IPS DF 4.7 (cell line): ENCODE measurements around the gene GALNTL6.

ENCODE experiments used
- DNase-seq: peaks from one replicate; pipeline ENCODE4 v3.0.0-alpha.2; 2013; ENCODE audit warnings: low spot score; ENCODE audit errors: extremely low read depth

Gene GALNTL6

DNA sequence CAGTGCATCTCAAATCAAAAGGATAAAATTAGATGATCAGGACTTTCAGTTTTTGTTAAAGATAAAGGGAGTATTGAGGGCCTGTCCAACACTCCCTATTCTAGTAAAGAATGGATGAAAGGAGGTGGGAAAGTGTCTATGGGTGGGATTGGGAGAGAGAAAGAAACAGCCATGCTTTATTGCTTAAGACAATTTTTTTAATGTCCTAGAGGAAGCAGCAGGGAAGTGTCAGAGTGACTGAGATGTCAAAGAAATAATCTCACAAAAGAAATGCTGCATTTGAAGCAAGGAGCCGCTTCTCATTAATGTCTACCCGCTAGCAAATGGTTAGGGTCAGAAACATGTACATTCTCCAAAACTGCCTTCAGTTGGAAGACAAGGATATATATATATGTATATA lies 1238.0 kb downstream of the GALNTL6 start:
- no peak for DNase-seq

DNA sequence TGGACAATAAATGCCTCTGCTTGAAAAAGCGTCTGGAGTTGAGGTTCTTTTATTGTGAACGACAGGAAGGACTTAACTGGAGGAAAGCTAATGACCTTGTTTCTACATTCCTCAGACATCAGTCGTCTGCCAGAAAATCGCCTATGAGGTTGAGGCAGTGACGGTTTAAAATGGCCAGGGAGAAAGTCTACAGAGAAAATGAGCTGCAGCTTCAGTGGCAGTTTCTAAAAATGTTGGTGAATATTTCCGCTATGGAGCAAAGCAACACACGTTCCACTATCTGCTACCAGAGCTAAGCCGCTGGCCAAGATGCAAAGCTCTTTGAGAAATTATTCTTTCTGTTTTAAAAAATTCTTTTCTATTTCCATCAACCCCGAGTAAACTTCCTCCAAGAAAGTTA lies 1238.5 kb downstream of the GALNTL6 start:
- DNase-seq, result no peak

DNA sequence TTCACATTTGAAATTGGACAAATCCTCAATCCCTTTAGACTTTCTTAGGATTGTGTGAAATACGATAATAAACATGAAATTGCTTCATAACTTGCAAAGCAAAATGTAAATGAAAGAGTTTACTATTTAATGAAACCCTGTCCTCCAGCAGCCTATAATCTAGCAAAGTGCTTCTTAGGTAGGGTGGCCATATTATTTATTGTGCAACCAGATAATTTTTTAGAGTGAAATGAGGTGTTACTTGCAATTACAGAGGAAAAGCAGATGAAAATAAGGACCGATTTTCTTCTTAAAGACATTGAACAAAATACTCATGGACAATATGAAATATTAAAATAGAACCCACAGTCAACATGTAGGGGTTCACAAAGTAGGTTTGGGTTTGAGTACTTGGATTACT lies 1239.2 kb downstream of the GALNTL6 start:
- no peak for DNase-seq

DNA sequence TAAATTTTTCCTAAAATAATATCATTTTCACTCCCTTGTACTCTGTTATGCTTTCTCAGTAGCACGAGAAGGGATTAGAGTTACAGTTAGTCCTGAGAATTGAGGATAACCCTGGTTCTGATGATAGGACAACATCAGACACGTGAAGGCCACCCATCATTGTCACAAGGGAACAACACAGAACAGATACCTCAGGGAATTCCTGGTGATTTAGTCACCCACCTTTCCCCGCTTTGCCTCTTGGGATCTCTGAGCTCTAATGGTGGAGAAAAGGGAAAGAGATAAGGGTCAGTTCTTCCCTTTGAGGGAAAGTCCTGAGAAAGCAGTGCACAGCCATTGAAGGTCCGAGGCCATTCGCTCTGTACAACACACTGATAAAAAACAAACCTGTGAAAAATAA lies 1243.1 kb downstream of the GALNTL6 start:
- DNase-seq, result no peak

DNA sequence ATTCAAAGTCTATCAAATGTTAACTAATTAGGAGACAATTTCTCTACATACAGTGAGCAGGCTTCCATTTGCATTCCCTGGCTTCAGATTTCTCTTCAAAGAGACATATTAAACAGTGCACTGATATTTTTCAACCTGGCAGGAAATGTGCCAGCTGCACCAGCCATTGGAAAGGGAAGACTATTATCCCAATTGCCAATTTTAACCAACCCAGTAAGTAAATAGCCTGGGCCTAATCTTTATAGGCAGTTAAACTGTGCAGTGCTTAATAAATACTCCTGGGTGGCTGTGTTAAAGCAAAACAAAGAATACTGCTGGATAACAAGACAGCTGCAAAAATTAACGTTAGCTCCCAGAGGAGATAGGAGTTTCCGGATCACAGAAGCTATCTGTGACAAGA lies 1243.5 kb downstream of the GALNTL6 start:
- DNase-seq, result no peak

DNA sequence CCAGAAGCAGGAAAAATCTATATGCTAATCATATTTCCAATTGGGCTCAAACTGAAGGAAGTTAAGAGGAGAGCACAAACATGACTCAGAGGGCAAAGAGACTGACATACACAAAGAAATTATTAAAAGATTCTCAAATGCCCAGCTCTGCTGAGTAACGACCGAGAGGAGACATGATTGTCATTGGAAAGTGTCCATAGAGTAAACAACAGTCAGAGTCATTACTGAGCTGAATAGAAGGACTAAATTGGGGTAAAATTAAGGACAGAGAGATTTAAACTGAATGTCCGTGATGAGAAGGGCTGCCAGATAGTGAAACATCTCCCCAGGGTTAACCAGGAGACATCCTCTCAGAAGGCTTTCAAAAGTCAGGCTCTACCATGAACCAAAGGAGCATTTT lies 1244.2 kb downstream of the GALNTL6 start:
- DNase-seq, result no peak

DNA sequence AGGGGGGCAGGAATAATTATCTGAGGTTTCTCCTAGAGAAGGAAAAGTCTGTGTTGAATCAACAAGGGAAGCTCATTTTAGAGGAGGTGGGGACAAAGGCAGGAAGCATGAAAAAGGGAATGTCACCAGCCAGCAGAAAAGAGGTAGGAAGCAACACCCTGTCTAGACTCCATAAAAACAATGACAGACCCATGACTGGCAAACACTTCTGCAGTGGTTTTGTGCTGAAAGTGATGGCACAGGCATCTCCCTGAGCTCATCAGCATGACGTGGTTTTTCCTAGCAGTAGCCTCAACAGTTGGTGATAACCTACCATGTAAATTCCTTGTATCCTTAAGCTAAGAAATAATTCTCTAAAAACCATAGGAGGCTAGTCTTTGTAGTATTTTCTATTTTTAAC lies 1244.7 kb downstream of the GALNTL6 start:
- DNase-seq, result no peak

DNA sequence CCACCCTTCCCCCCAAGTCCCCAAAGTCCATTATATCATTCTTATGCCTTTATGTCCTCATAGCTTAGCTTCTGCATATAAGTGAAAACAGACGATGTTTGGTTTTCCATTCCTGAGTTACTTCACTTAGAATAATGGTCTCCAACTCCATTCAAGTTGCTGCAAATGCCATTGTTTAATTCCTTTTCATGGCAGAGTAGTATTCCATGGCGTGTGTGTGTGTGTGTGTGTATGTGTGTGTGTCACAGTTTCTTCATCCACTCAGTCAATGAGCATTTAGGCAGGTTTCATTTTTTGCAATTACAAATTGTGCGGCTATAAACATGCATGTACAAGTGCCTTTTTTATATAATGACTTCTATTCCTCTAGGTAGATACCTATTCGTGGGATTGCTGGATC lies 1248.0 kb downstream of the GALNTL6 start:
- no peak for DNase-seq

DNA sequence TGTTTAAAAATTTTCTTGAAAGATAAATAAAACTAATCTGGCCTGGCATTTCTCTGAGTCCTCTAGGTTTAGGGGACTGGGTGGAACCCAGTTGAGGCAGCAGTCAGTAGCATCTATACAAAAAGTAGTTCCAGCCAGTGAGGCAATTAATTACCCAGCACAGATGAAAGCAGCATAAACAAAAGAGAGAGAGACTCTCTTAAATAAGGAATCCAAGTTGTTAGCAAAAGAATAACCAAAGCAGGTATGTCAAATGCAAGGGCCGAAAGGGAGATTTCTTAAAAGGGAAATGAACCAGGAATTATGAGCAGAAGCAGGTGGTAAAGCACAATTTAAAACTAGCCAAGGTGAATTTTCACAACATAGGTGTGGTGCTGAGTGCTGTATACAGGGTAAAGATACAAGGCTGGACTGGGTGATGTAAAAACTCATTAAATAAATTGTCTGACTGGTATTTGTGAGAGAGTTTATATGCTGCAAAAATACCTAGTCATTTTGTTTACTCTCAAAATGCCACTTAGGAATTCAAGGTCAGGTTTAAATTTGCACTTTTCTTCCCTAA lies 1260.8 kb downstream of the GALNTL6 start:
- peak; percentile 41 for DNase-seq

DNA sequence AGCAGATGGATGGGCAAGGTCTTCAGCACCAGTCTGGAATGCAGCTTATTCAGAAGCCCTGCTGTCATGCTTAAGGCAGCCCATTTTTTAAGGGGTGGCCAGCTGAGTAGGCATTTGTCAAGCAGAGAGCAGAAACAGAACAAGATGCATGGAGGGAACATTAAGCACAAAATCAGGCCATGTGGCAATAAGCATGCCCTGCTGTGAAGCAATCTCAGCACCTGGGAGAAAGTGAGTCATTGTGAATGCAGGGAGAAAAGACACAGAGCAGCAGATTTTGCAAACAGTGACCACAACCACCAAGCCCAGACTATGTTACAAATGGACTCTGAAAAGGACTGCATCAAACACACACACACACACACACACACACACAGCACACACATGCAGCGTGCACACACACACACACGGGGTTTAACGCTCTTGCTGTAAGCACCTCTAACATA lies 1261.3 kb downstream of the GALNTL6 start:
- peak; percentile 96 for DNase-seq

DNA sequence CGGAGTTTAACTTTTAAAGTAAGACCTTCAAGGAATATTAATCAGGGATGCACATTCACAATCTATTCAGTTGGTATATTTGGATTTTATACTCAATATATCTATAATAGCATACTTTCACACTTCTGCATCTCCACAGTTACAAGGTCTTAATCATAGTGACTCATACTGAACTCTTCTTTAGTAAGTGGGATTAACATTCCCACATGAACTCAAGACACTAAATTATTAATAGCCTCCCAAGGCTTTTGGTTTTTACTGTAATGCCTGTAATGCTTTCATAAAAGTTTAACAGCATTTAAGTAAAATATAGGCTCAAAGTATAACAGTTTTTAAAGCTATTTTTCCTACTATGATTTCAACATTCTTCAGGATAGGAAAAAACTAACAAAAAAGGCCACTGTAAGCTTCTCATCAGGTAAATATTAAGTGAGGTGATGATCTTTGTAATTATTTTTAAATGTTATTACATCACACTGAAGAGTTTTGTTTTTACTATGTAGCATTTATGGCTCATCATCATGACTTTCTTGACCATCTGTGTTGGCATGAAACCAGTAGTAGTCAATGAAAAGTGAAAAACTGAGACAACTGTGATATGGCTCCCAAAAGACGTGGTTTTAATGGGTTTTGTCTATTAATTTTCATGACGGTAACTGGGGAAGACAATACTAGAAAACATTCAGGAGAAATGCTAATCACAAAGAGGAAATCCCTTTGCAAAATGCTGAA lies 1263.9 kb downstream of the GALNTL6 start:
- DNase-seq, result no peak

DNA sequence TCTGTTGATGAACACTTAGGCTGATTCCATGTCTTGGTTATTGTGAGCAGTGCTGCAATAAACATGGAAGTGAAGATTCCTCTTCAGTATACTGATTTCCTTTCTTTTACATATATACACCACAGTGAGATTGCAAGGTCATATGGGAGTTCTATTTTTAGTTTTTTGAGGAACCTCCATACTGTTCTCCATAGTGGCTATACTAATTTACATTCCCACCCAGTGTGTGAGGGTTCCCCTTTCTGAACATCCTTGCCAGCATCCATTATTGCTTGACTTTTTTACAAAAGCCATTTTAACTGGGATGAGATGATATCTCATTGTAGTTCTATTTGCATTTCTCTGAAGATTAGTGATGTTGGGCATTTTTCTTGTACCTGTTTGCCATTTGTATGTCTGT lies 1274.9 kb downstream of the GALNTL6 start:
- no peak for DNase-seq
